ENCODE data around the gene CNOT6L. TPM values are rescaled to one million over a fixed set of nuclear protein-coding genes. Genes with fewer than 3 reads are reported as not detected.

The CNOT6L gene
- total RNA-seq, 4 donors from 2014 or later: 31.3 to 49.4 (median 33.8) TPM

DNA sequence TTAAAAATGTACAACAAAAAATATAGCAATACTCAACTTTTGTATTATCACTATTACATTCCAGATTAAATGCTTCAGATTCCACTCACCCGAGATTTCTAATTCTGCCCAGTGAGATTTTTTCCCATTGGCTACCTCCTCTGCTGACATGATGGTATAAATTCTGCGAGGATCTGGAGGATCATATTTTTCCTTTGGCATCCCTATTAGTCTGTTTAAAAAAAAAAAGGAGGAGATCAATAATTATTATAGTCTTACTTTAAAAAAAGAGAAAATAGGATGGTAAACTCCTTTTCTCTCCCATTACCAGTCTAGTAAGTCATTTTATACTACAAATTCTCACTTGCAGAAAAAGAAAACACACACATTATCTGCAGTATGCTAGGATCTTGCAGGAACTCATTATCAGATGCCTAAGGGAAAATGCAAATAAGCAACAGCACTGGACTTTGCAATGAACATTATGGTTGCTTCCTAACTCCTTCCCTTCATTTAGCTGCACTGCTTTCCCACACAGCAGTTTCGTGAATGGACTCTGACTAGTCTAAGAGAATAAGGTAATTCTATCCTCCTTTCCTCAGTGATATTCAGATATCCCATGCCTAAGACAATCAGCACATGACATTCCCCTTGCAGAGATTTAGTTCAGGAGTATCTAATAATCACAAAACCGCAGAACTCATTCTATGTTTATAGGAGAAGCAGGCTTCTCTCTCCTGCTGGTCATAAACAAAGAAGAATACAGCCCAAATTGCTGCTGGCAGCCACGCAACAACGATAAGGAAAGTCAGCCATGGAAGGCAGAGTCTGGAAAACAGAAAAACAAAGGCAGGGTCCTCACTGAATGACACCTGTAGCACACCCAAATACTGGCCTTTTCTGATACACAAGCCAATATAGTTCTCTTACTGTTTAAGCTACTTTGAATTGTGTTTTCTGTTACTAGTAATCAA, 42.7 kb downstream of the CNOT6L start:
- TF ChIP-seq, protein P1, sequence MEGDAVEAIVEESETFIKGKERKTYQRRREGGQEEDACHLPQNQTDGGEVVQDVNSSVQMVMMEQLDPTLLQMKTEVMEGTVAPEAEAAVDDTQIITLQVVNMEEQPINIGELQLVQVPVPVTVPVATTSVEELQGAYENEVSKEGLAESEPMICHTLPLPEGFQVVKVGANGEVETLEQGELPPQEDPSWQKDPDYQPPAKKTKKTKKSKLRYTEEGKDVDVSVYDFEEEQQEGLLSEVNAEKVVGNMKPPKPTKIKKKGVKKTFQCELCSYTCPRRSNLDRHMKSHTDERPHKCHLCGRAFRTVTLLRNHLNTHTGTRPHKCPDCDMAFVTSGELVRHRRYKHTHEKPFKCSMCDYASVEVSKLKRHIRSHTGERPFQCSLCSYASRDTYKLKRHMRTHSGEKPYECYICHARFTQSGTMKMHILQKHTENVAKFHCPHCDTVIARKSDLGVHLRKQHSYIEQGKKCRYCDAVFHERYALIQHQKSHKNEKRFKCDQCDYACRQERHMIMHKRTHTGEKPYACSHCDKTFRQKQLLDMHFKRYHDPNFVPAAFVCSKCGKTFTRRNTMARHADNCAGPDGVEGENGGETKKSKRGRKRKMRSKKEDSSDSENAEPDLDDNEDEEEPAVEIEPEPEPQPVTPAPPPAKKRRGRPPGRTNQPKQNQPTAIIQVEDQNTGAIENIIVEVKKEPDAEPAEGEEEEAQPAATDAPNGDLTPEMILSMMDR (IDR thresholded peaks at IDR 0.05; ENCODE audit: low read depth): no peak

DNA sequence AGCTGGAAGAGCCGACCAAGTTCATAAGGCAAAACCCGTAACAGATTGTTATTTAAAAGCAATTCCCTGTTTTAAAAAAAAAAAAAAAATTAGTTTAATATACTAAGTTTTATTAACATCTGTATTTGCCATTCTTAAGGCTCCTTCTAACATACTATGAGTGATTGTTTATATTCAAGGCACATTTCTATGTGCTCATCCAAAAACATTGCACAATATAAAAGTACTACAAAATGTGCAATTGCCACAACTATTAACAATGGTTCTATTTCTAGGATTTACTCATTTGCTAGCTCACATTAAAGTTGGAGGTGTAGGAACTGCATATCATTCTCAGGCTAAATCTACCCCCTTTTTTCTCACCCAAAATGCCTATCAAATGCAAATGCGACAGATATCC, 46.1 kb downstream of the CNOT6L start:
- TF ChIP-seq, protein P1 (IDR thresholded peaks at IDR 0.05; ENCODE audit: low read depth): no peak

DNA sequence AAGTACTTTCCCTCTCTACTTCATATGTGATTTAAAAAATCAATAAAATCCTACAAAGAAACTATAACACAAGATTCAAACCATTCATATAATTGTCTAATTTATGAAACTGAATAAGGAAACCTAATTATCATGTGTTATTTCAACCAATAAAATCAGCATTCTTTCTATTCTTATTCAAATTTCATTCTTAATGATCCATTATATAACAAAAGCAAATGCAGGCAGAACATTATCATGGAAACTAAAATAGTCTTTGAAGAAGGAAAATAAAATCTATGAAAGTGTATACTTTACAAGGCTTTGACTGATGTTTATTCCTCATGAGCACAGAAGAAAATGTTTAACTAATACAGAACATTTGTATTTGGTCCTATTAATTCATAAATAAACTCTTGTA, 47.6 kb downstream of the CNOT6L start:
- TF ChIP-seq, protein P1 (IDR thresholded peaks at IDR 0.05; ENCODE audit: low read depth): no peak

- TF ChIP-seq, protein P1 (IDR thresholded peaks at IDR 0.05; ENCODE audit: low read depth): no peak
Measured at GRCh38 chr4:77765720-77766119, 53.4 kb downstream of the CNOT6L start.

- TF ChIP-seq, protein P1 (IDR thresholded peaks at IDR 0.05; ENCODE audit: low read depth): no peak
Measured at GRCh38 chr4:77762531-77762930, 56.6 kb downstream of the CNOT6L start.

DNA sequence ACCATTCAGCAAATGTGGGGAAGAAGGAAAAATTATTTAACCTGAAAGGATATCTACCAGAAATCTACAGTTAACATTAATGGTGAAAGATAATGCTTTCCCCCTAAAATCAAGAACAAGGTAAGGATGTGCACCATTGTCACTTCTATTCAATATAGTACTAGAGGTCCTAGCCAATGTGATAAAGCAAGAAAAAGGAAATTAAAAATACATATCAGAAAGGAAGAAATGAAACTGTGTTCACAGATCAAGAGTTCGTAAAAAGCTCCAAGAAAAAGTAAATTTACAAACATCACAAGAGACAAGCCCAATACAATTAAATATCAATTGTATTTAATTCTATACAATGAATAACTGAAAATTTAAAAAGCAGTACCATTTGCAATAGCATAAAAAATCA, 57.6 kb downstream of the CNOT6L start:
- TF ChIP-seq, protein P1 (IDR thresholded peaks at IDR 0.05; ENCODE audit: low read depth): no peak

- TF ChIP-seq, protein P1 (IDR thresholded peaks at IDR 0.05; ENCODE audit: low read depth): no peak
Measured at GRCh38 chr4:77758804-77759203, 60.4 kb downstream of the CNOT6L start.
